KMS-11 (cell line): ENCODE data around the gene CTNNA2.

Experiments
- H2AFZ ChIP-seq: fragments of 200-600 bp; sonication (generic); 2 replicates; pipeline ENCODE4 v1.6.1; 2016; ENCODE audit warnings: antibody characterized with exemption, mixed run types, low read depth
- H3K27ac ChIP-seq: fragments of 200-600 bp; sonication (generic); 2 replicates; pipeline ENCODE4 v1.6.1; 2016; ENCODE audit warnings: mild to moderate bottlenecking, mixed run types
- H3K27me3 ChIP-seq: fragments of 200-600 bp; sonication (generic); 2 replicates; pipeline ENCODE4 v1.6.1; 2017; ENCODE audit warnings: mild to moderate bottlenecking, low read depth, mixed run types, moderate library complexity; ENCODE audit not compliant: insufficient read depth
- H3K36me3 ChIP-seq: fragments of 200-600 bp; sonication (generic); 2 replicates; pipeline ENCODE4 v1.6.1; 2017; ENCODE audit warnings: mild to moderate bottlenecking, mixed run types; ENCODE audit not compliant: insufficient read depth
- H3K4me1 ChIP-seq: fragments of 200-600 bp; sonication (generic); 2 replicates; pipeline ENCODE4 v1.6.1; 2016; ENCODE audit warnings: mild to moderate bottlenecking, low read depth, mixed run types; ENCODE audit not compliant: poor library complexity, severe bottlenecking
- H3K4me2 ChIP-seq: fragments of 200-600 bp; sonication (generic); 2 replicates; pipeline ENCODE4 v1.7.0; 2016; ENCODE audit warnings: mild to moderate bottlenecking, mixed run types
- H3K4me3 ChIP-seq: fragments of 200-600 bp; sonication (generic); IDR thresholded peaks from 2 replicates; pipeline ENCODE4 v1.6.1; 2017; ENCODE audit warnings: low read depth, low read length, mixed read lengths; ENCODE audit not compliant: insufficient read depth
- H3K79me2 ChIP-seq: fragments of 200-600 bp; sonication (generic); 2 replicates; pipeline ENCODE4 v1.6.1; 2016; ENCODE audit warnings: low read depth, mixed run types; ENCODE audit not compliant: insufficient read depth
- H3K9ac ChIP-seq: fragments of 200-600 bp; sonication (generic); 2 replicates; pipeline ENCODE4 v1.6.1; 2016; ENCODE audit warnings: mild to moderate bottlenecking, mixed run types
- H4K20me1 ChIP-seq: fragments of 200-600 bp; sonication (generic); 2 replicates; pipeline ENCODE4 v1.6.1; 2016; ENCODE audit warnings: mild to moderate bottlenecking, mixed run types; ENCODE audit not compliant: insufficient read depth
- TF ChIP-seq, protein P1 (sequence below): fragments of 200-600 bp; sonication (generic); conservative IDR thresholded peaks from 2 replicates; pipeline ENCODE4 v1.6.1; 2017; ENCODE audit warnings: low read depth, mild to moderate bottlenecking, antibody characterized with exemption, low read length, moderate library complexity, mixed read lengths

CTNNA2 gene

DNA sequence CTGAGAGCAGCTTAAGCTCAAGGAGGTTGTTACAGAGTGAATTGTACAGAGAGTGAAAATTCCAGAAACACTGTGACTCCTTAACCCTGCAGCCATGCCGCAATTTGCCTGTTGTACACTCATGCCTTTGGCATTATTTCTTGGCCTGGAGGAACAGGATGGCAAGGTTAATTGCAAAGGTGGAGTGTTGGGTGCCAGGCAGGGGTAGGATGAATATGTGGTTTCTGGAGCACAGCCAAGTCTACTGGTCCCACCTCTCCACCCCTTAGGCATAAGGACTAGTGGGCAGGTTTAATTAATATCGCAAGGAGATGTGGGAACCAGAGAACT lies 541.5 kb downstream of the CTNNA2 start:
- H4K20me1 ChIP-seq, result no peaks in the 10 kb centered on the region
- no peaks in the 10 kb centered on the region for H3K36me3 ChIP-seq
- no peak overlapping the region for H2AFZ ChIP-seq
- no peaks in the 10 kb centered on the region for H3K79me2 ChIP-seq
- no peak overlapping the region for H3K9ac ChIP-seq
- no peak overlapping the region for H3K27ac ChIP-seq
- no peaks in the 10 kb centered on the region for H3K27me3 ChIP-seq
- H3K4me1 ChIP-seq, result no peaks in the 10 kb centered on the region
- TF ChIP-seq, protein P1, sequence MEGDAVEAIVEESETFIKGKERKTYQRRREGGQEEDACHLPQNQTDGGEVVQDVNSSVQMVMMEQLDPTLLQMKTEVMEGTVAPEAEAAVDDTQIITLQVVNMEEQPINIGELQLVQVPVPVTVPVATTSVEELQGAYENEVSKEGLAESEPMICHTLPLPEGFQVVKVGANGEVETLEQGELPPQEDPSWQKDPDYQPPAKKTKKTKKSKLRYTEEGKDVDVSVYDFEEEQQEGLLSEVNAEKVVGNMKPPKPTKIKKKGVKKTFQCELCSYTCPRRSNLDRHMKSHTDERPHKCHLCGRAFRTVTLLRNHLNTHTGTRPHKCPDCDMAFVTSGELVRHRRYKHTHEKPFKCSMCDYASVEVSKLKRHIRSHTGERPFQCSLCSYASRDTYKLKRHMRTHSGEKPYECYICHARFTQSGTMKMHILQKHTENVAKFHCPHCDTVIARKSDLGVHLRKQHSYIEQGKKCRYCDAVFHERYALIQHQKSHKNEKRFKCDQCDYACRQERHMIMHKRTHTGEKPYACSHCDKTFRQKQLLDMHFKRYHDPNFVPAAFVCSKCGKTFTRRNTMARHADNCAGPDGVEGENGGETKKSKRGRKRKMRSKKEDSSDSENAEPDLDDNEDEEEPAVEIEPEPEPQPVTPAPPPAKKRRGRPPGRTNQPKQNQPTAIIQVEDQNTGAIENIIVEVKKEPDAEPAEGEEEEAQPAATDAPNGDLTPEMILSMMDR, result no peak
- no peak overlapping the region for H3K4me3 ChIP-seq
- no peak overlapping the region for H3K4me2 ChIP-seq

DNA sequence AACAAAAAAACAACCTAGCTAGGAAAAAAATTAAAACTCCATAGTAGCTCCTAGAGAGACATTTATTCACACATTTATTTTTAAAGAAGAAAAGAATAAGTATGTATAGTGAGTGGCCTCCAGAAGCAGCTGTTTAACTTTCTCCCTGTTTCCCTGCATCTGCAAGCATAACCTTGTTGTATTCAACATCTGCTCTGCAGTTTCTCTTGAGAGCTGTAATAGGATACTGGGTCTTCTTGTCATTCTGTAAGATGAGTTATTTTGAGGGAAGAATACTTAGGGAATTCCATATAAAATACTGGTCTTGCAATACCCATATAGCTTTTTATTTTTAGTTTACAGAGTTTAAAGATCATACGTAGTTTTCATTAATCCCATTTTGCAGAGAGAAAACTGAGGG lies 545.1 kb downstream of the CTNNA2 start:
- Histone ChIP-seq H3K79me2 (no peaks in the 10 kb centered on the region), H3K27ac (no peak overlapping the region), H3K9ac (no peak overlapping the region), H2AFZ (no peak overlapping the region), H3K4me3 (no peak overlapping the region), H4K20me1 (no peaks in the 10 kb centered on the region), H3K4me1 (no peaks in the 10 kb centered on the region), H3K4me2 (no peak overlapping the region), H3K36me3 (no peaks in the 10 kb centered on the region), H3K27me3 (no peaks in the 10 kb centered on the region)
- TF ChIP-seq, protein P1, result no peak

DNA sequence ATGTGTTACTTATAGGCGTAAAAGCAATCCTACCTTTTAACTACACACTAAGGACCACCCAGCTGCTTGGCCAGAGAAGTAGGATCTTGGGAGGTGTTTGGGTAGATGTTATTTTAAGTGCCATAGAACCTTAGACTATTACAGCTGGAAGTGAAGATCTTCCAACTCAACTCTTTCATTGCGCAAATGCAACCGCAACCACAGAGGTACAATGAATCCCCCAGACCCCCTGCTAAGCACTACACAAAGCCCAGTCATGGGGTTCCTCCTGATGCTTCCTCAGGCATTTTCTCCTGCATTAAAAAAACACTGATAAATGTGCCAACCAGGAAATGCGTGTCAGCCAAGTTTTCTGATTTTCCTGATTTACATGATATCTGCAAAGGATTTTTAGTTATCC lies 545.7 kb downstream of the CTNNA2 start:
- no peaks in the 10 kb centered on the region for H3K36me3 ChIP-seq
- no peak overlapping the region for H3K4me3 ChIP-seq
- H4K20me1 ChIP-seq, result no peaks in the 10 kb centered on the region
- TF ChIP-seq, protein P1, result no peak
- H2AFZ ChIP-seq, result no peak overlapping the region
- no peaks in the 10 kb centered on the region for H3K27me3 ChIP-seq
- H3K27ac ChIP-seq, result no peak overlapping the region
- no peak overlapping the region for H3K4me2 ChIP-seq
- H3K4me1 ChIP-seq, result no peaks in the 10 kb centered on the region
- H3K79me2 ChIP-seq, result no peaks in the 10 kb centered on the region
- H3K9ac ChIP-seq, result no peak overlapping the region

DNA sequence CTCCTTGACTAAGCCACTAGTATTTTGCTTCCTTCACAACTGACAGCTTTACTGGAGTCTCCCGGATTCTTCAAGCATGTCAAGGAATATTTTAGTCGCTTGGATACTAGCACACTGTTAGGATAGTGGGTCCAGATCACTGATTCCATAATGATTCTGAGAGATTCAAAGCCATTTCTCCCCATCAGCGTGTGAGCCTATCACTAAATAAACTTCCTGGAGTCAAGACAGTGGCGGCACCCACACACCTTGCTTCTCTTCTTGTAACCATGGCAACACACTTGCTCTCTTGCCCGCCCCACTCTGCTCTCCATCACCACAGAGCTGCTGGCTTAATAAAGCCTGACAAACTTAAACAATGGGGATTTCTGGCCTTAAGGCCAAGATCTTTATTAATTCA lies 546.6 kb downstream of the CTNNA2 start:
- H3K4me1 ChIP-seq, result no peaks in the 10 kb centered on the region
- no peak overlapping the region for H3K4me2 ChIP-seq
- H3K9ac ChIP-seq, result no peak overlapping the region
- H3K27ac ChIP-seq, result no peak overlapping the region
- no peaks in the 10 kb centered on the region for H4K20me1 ChIP-seq
- H2AFZ ChIP-seq, result no peak overlapping the region
- no peaks in the 10 kb centered on the region for H3K36me3 ChIP-seq
- no peak overlapping the region for H3K4me3 ChIP-seq
- H3K79me2 ChIP-seq, result no peaks in the 10 kb centered on the region
- TF ChIP-seq, protein P1, result no peak
- no peaks in the 10 kb centered on the region for H3K27me3 ChIP-seq

DNA sequence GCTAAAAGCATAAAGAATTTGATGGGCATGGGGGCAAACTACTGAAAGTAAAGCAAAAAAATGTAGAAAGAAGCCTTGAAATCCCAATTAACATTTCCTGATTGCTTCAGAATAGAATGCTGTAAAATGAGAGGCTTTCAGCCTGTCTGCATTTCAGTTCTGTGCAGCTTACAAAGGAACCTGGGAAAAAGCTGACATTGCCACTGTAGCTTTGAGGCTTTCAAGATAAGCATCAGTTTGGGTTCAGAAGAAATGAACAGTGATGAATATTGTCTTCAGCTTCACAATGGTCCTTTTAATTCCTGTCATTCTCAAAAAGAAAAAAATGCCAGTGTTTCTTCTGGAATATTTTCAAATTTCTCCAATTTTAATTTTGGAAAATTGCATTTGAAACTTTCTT lies 549.0 kb downstream of the CTNNA2 start:
- Histone ChIP-seq H4K20me1 (no peaks in the 10 kb centered on the region), H3K4me3 (no peak overlapping the region), H3K4me2 (no peak overlapping the region), H3K9ac (no peak overlapping the region), H3K4me1 (no peaks in the 10 kb centered on the region), H2AFZ (no peak overlapping the region), H3K27me3 (no peaks in the 10 kb centered on the region), H3K36me3 (no peaks in the 10 kb centered on the region), H3K79me2 (no peaks in the 10 kb centered on the region), H3K27ac (no peak overlapping the region)
- TF ChIP-seq, protein P1, result no peak
